ENCODE results near the gene VSIR. TPM values are rescaled to one million over a fixed set of nuclear protein-coding genes. Genes with fewer than 3 reads are reported as not detected.

Gene VSIR
- total and polyA plus RNA-seq, 9 of the 15 experiments (the other 6 are each of a cell fraction or from before 2014, with no cell fraction given): 0.14 to 20.5 (median 9.3) TPM

GRCh38 chr10:71747039-71747531 is 26.2 kb downstream of the VSIR start (continued):
- TF ChIP-seq STAT6 (CRISPR knock-in tag; IDR thresholded peaks at IDR 0.05) (peak; percentile 79; the same call in 1 of the 2 replicates), CHD2 (IDR thresholded peaks at IDR 0.05; ENCODE audit: low read depth, low read length) (no peak), PBX2 (CRISPR knock-in tag; IDR thresholded peaks at IDR 0.05; ENCODE audit: low read depth) (no peak), PBX2 (tag; conservative IDR thresholded peaks at IDR 0.05; ENCODE audit: low read depth) (no peak), POLR3A (IDR thresholded peaks at IDR 0.05; ENCODE audit: borderline replicate concordance, extremely low read depth, insufficient read depth, insufficient read length) (no peak), EP300 (IDR thresholded peaks at IDR 0.05; ENCODE audit: low read length) (no peak), GATAD2A (IDR thresholded peaks at IDR 0.05) (no peak), NELFE (IDR thresholded peaks at IDR 0.05; ENCODE audit: insufficient read depth, insufficient read length) (no peak), SP1 (CRISPR knock-in tag; IDR thresholded peaks at IDR 0.05) (no peak; the same call in 1 of the 2 replicates), BRD4 (IDR thresholded peaks at IDR 0.05) (no peak), ZNF408 (CRISPR knock-in tag; IDR thresholded peaks at IDR 0.05; ENCODE audit: low read depth) (no peak), NFYB (IDR thresholded peaks at IDR 0.05; ENCODE audit: extremely low read depth, insufficient read length) (no peak), GABPA (tag; conservative IDR thresholded peaks at IDR 0.05; ENCODE audit: low read depth) (no peak; the same call in 1 of the 2 replicates), ATF1 (CRISPR knock-in tag; IDR thresholded peaks at IDR 0.05) (no peak), ATF1 (tag; IDR thresholded peaks at IDR 0.05) (no peak)
